Inflammatory macrophage treated with lipopolysaccharide for 4 hours (primary cell): Measurements from ENCODE around the gene CCN5.
A peak's percentile ranks its signal among the peaks of the same experiment; 100 is the strongest.

ENCODE experiments used
- DNase-seq: peaks from one replicate; pipeline ENCODE4 v3.0.0-alpha.2; 2020

The CCN5 gene

DNA sequence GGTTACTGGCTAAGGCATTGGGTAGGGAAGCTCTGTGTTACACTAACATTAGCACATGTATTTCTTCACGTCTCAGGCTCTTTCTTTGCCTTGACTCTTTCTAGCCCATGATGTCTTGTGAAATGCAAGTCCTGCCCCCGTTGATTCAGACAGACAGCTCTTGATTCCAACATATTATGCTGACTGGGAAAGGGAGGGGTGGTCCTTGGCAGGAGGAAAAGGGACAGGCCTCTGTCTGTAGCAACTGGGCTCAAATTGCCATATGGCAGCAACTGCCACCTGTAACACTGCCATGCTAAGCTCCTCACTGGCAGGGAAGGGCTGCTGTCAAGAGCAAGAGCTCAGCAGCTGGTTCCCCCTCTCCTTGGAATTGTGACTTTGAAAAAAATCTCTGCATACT lies 24.8 kb downstream of the CCN5 start:
- DNase-seq: no peak

- no peak for DNase-seq
Measured at GRCh38 chr20:44742304-44743079, 27.3 kb downstream of the CCN5 start.

DNA sequence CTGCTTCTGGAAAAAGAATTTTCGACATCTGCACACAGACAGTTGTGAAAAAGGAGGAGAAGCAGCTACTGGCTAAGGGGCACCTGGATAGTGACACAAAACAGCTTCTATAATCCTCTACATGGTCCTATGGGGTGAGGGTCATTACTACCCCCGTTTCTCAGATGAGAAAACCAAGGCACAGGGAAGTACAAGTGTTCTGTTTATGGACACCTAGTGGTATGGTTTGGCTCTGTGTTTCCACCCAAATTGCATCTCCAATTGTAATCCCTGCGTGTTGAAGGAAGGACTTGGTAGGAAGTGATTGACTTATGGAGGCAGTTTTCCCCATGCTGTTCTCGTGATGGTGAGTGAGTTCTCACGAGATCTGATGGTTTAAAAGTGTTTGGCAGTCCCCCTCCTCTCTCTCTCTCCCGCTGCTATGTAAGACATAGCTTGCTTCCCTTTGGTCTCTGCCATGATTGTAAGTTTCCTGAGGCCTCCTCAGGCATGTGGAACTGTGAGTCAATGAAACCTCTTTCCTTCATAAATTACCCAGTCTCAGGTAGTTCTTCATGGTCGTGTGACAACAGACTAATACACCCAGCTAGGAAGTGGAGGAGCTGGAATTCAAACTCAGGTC lies 28.0 kb downstream of the CCN5 start:
- no peak for DNase-seq

DNA sequence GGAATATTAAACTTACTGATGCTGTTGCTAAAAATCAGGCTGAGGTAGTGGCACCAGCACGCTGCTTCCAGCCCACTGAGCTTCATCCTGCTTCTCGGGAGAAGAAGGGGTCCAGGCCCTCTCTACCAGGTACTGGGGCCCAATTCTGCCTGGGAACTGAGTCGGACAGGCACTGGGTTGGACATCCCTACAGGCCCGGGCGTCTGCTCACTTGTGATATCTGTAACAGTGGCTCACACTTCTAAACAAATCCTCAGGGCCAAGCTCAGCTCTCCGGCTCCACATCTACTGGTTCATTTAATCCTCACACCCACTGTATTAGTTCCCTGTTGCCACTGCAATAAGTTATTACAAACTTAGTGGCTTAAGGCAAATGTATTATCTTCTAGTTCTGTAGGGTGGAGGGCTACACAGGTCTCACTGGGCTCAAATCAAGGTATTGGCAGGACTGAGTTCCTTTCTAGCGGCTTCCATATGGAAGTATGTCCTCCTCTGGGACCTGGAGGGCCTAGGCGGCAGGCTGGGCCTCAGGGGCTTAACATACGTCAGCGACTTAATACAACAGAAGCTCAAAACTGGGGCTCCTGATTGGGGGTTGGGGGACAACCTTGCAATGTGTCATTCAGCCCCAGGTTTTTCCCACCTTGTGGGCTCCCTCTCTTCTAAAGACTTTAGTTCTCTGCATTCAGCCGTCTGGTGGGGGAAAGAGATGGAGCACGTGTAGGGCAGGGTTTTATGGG lies 28.9 kb downstream of the CCN5 start:
- DNase-seq: no peak

- no peak for DNase-seq
Measured at GRCh38 chr20:44745122-44745597, 30.0 kb downstream of the CCN5 start.

DNA sequence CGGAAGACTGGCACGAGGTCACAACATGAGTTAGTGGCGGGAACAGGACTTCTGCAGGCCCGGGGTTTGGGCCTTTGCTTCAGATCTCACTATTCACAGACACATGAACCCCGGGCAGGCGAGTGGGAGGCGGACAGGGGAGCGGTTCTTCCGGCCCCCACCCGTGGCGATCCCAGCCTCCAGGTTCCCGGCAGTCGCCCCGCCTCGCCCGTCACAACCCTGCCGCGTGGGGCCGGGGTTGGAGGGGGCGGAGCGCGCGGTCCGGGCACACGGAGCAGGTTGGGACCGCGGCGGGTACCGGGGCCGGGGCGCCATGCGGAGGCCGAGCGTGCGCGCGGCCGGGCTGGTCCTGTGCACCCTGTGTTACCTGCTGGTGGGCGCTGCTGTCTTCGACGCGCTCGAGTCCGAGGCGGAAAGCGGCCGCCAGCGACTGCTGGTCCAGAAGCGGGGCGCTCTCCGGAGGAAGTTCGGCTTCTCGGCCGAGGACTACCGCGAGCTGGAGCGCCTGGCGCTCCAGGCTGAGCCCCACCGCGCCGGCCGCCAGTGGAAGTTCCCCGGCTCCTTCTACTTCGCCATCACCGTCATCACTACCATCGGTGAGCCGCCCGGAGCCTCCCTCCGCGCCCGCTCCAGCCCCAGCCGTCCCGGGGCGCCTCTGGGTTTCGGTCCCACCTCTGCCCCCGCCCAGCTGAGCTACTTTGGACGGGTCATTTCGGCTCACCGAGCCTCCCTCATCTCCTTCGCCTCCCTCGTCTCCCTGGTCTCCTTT lies 30.6 kb downstream of the CCN5 start, which contains the start of gene KCNK15:
Gene KCNK15 (plus strand): TSS at position 268 of the 769 bp plus-strand sequence. CDS start 46 bp downstream, at position 314.
- DNase-seq: peak; percentile 35

DNA sequence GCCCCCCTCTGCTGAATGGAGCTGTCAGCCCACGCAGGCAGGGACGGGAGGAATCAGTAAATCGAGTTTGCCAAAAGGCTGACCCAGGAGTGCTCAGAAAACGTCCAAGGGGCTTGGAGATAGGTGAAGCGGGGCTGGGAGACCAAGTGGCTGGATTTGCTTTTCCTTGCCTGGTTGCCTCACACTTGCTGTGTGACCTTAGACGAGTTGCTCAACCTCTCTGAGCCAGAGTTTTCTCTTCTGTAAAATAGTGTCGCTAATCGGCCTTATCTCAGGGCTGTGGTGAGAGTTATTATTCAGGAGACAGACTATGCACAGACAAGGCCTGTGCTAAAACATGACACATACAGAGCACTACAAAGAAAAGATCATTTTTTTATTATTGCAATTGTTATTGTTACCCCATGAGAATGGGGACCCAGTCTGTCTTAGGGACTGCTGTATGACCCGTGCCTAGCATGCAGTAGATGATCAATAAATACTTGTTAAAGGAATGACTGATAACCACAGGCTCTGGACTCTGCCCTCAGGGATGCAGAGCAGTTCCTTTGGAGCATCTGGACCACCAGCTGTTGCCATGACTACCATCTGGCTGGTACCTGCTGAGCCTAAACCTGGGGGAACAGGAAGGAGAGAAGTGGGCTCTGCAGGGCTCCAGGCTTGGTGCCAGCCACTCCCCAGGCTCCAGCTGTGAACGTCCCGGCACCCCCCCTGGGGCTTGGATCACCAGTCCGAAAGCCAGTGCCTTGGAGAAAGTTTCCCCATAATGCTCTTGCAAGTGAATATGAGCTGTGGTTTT lies 31.4 kb downstream of the CCN5 start:
- no peak for DNase-seq

DNA sequence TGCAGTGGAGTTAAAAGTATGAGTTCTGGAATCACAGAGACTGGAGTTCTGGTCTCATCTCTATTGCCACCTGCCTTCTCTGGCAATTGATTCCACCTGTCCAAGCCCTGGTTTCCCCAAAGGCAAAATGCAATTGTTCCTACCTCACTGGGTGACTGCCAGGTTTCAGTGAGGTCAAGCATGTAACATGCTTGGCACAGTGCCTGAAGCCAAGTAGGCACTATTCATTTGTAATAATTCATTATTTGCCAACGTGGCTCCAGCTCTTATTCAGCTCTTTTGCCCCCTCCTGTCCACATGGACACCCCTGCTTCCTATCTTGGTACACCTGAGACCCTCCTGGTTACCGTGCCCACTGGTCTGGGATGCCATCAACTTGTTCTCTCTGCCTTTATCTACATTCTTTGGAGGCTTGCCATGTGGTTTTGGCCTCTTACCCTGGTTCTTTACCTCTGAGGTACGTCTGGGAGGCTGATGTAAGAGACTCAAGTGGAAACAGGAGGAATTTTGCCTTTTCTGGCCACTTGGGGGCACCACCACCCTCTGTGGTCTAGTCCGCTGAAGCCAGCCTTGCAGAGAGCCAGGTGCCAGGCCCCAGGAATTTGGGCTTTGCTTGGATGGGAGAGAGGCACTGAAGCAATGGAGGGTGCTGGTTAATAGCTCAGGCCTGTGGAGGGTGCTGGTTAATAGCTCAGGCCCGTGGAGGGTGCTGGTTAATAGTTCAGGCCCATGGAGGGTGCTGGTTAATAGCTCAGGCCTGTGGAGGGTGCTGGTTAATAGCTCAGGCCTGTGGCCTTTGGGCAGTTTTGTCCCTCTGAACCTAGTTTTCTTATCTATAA lies 32.2 kb downstream of the CCN5 start:
- peak; percentile 62 for DNase-seq

DNA sequence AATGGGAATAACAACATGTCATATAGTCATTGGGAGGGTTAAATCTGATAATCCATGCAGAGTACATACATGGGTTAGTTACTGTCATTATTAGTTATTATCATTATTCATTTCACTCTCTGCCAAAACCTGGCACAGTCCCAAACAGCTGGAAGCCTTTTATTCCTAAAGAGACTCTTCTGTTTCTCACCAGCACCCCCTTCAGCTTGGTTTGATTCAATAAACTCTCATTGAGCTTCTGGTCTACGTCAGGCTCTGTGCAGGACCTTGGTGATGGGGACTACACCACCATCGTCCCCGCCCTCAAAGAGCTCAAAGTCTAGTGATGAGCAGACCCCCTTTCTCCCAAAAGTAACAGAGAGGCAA lies 32.8 kb downstream of the CCN5 start:
- DNase-seq: no peak

DNA sequence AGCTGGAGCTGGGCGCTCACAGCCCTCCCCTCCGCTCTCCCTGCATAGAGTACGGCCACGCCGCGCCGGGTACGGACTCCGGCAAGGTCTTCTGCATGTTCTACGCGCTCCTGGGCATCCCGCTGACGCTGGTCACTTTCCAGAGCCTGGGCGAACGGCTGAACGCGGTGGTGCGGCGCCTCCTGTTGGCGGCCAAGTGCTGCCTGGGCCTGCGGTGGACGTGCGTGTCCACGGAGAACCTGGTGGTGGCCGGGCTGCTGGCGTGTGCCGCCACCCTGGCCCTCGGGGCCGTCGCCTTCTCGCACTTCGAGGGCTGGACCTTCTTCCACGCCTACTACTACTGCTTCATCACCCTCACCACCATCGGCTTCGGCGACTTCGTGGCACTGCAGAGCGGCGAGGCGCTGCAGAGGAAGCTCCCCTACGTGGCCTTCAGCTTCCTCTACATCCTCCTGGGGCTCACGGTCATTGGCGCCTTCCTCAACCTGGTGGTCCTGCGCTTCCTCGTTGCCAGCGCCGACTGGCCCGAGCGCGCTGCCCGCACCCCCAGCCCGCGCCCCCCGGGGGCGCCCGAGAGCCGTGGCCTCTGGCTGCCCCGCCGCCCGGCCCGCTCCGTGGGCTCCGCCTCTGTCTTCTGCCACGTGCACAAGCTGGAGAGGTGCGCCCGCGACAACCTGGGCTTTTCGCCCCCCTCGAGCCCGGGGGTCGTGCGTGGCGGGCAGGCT lies 35.1 kb downstream of the CCN5 start:
- DNase-seq: no peak

- DNase-seq: no peak
Measured at GRCh38 chr20:44752099-44752931, 37.1 kb downstream of the CCN5 start.

GRCh38 chr20:44754554-44754953 lies 39.4 kb downstream of the CCN5 start:
- no peak for DNase-seq

GRCh38 chr20:44756011-44756688 lies 41.0 kb downstream of the CCN5 start:
- no peak for DNase-seq

DNA sequence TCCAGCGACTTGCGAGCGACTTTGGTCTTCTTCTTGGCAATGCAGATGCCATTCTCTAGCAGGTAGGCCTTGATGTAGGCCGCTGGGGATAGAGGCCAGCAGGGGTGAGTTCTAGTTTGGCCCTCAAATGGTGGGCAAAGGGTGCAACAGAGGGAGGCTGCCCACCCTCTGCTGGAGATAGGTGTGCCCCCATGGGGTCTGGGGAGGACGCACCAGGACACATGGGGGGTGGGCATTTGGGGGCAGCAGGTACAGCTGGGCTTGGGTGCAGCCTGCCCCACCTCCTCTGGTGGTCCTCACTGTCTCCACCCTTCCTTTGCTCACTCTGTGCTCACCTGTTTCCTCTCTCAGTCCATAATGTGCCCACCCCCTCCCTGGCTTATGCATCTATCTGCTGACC lies 41.8 kb downstream of the CCN5 start:
- no peak for DNase-seq

DNA sequence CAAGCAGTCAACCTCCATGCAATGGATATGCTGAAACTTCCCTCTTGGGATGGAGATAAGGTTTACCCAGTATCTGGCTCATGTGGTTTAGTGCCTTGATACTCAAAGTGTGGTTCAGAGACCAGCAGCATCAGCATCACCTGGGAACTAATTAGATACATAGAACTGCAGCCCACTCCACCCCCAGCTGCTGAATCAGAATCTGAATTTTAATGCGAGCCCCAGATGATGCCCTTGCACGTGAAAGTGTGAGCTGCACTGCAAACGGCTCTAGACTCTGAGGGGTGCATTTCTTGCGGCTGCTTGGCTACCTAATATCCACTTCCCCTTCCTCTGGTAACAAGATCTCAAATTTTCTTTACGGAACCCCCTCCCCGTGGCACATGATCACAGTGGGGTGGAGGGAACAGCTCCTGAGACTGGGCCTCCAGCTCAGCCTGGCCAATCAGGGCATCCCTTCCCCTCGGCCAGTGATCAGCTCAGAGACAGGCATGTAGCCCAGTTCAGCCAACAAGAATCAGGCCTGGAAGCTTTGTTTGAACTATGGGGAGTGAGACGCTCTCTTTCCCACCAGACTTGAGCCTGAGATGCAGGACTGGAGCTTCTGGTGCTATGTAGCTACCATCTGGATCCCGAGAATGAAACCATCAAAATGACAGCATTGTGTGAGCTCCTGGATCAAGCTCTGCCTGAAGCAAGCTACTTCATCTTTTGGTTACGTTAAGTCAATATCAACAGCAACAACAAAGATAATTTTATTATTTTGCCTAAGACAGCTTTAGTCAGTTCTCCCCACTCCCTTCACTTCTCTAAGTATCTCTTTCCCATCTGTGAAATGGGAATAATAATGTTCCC lies 43.3 kb downstream of the CCN5 start:
- no peak for DNase-seq

DNA sequence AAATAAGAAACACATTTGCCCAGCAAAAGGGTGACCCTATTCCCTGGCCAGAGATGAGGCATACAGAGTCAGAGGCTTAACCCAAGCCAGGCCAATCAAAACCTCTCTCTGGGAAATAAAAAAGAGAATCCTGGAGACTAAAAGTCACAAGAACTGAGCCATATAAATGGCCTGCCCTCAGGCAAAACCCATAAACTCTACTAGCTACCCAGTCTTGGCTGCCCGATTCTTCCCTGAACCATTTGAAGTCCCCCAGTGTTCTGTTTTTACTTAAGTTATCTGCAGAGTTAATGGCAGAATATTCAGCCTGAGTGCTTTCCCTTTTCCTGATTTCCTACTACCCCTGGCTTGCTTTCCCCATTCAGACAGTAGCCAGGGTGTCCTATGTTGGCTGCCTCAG lies 44.4 kb downstream of the CCN5 start:
- DNase-seq: no peak

- no peak for DNase-seq
Measured at GRCh38 chr20:44761423-44761822, 46.3 kb downstream of the CCN5 start.
